Activated naive CD8-positive, alpha-beta T cell (primary cell): ENCODE measurements around the gene SS18.

ENCODE experiments used
- H3K27ac Mint-ChIP-seq: one replicate; pipeline ENCODE4 v1.8.0; 2021; ENCODE audit warnings: mixed read lengths
- H3K27me3 Mint-ChIP-seq: one replicate; pipeline ENCODE4 v1.8.0; 2021; ENCODE audit warnings: mixed read lengths
- H3K36me3 Mint-ChIP-seq: one replicate; pipeline ENCODE4 v1.8.0; 2021; ENCODE audit warnings: mixed read lengths
- H3K4me1 Mint-ChIP-seq: one replicate; pipeline ENCODE4 v1.8.0; 2021; ENCODE audit warnings: low read depth, mixed read lengths
- H3K4me3 Mint-ChIP-seq: one replicate; pipeline ENCODE4 v1.8.0; 2021; ENCODE audit warnings: mild to moderate bottlenecking, mixed read lengths
- H3K9me3 Mint-ChIP-seq: one replicate; pipeline ENCODE4 v1.8.0; 2021; ENCODE audit warnings: low read depth, mixed read lengths

The SS18 gene

GRCh38 chr18:26089293-26090129 is 902 bp downstream of the SS18 start:
- peaks cover 5% of the 10 kb centered on the region for H3K36me3 Mint-ChIP-seq
- peak overlapping the region; percentile 97 for H3K4me3 Mint-ChIP-seq
- peak overlapping the region; percentile 97 for H3K27ac Mint-ChIP-seq
- no peaks in the 10 kb centered on the region for H3K27me3 Mint-ChIP-seq
- peaks cover 47% of the 10 kb centered on the region for H3K4me1 Mint-ChIP-seq
- H3K9me3 Mint-ChIP-seq: no peaks in the 10 kb centered on the region

- H3K4me1 Mint-ChIP-seq: peaks cover 57% of the 10 kb centered on the region
Observed at GRCh38 chr18:26088487-26088886, 1.9 kb downstream of the SS18 start.

GRCh38 chr18:26086959-26087358 is 3.5 kb downstream of the SS18 start:
- Mint-ChIP-seq H3K27me3 (no peaks in the 10 kb centered on the region), H3K9me3 (no peaks in the 10 kb centered on the region), H3K4me3 (no peak overlapping the region), H3K27ac (no peak overlapping the region), H3K36me3 (peaks cover 8% of the 10 kb centered on the region), H3K4me1 (peaks cover 61% of the 10 kb centered on the region)

More at GRCh38 chr18:26088487-26088886, 1.9 kb downstream of the SS18 start:
- peak overlapping the region; percentile 97 for H3K27ac Mint-ChIP-seq
- no peaks in the 10 kb centered on the region for H3K27me3 Mint-ChIP-seq
- H3K36me3 Mint-ChIP-seq: peaks cover 8% of the 10 kb centered on the region
- no peaks in the 10 kb centered on the region for H3K9me3 Mint-ChIP-seq
- H3K4me3 Mint-ChIP-seq: peak overlapping the region; percentile 97

GRCh38 chr18:26085056-26085455 is 5.4 kb downstream of the SS18 start:
- no peak overlapping the region for H3K27ac Mint-ChIP-seq
- H3K4me1 Mint-ChIP-seq: peaks cover 64% of the 10 kb centered on the region
- H3K27me3 Mint-ChIP-seq: no peaks in the 10 kb centered on the region
- no peak overlapping the region for H3K4me3 Mint-ChIP-seq
- peaks cover 17% of the 10 kb centered on the region for H3K36me3 Mint-ChIP-seq
- no peaks in the 10 kb centered on the region for H3K9me3 Mint-ChIP-seq

GRCh38 chr18:26083099-26083498 is 7.3 kb downstream of the SS18 start:
- Mint-ChIP-seq H3K27ac (no peak overlapping the region), H3K4me1 (peaks cover 53% of the 10 kb centered on the region), H3K9me3 (no peaks in the 10 kb centered on the region), H3K27me3 (no peaks in the 10 kb centered on the region), H3K4me3 (no peak overlapping the region), H3K36me3 (peaks cover 17% of the 10 kb centered on the region)

GRCh38 chr18:26082475-26082874 is 7.9 kb downstream of the SS18 start:
- H3K36me3 Mint-ChIP-seq: peaks cover 17% of the 10 kb centered on the region

GRCh38 chr18:26074246-26074645 is 16.2 kb downstream of the SS18 start:
- Mint-ChIP-seq H3K9me3 (peaks cover 6% of the 10 kb centered on the region), H3K36me3 (peaks cover 32% of the 10 kb centered on the region), H3K27me3 (no peaks in the 10 kb centered on the region), H3K4me3 (no peak overlapping the region), H3K4me1 (peaks cover 42% of the 10 kb centered on the region), H3K27ac (no peak overlapping the region)

More at GRCh38 chr18:26082475-26082874, 7.9 kb downstream of the SS18 start:
- no peak overlapping the region for H3K4me3 Mint-ChIP-seq
- no peaks in the 10 kb centered on the region for H3K27me3 Mint-ChIP-seq
- no peaks in the 10 kb centered on the region for H3K9me3 Mint-ChIP-seq
- no peak overlapping the region for H3K27ac Mint-ChIP-seq
- H3K4me1 Mint-ChIP-seq: peaks cover 50% of the 10 kb centered on the region

GRCh38 chr18:26073758-26074157 is 16.7 kb downstream of the SS18 start:
- peaks cover 38% of the 10 kb centered on the region for H3K4me1 Mint-ChIP-seq
- peaks cover 32% of the 10 kb centered on the region for H3K36me3 Mint-ChIP-seq
- H3K9me3 Mint-ChIP-seq: peaks cover 6% of the 10 kb centered on the region
- H3K27me3 Mint-ChIP-seq: no peaks in the 10 kb centered on the region
- no peak overlapping the region for H3K27ac Mint-ChIP-seq
- H3K4me3 Mint-ChIP-seq: no peak overlapping the region

- no peaks in the 10 kb centered on the region for H3K27me3 Mint-ChIP-seq
- H3K27ac Mint-ChIP-seq: no peak overlapping the region
- peaks cover 6% of the 10 kb centered on the region for H3K9me3 Mint-ChIP-seq
- H3K4me1 Mint-ChIP-seq: peaks cover 40% of the 10 kb centered on the region
- no peak overlapping the region for H3K4me3 Mint-ChIP-seq
- H3K36me3 Mint-ChIP-seq: peaks cover 35% of the 10 kb centered on the region
Observed at GRCh38 chr18:26071725-26072124, 18.7 kb downstream of the SS18 start.

GRCh38 chr18:26071020-26071419 is 19.4 kb downstream of the SS18 start:
- H3K27ac Mint-ChIP-seq: no peak overlapping the region
- H3K4me3 Mint-ChIP-seq: no peak overlapping the region
- peaks cover 35% of the 10 kb centered on the region for H3K36me3 Mint-ChIP-seq
- H3K9me3 Mint-ChIP-seq: peaks cover 6% of the 10 kb centered on the region
- H3K4me1 Mint-ChIP-seq: peaks cover 41% of the 10 kb centered on the region
- H3K27me3 Mint-ChIP-seq: no peaks in the 10 kb centered on the region

GRCh38 chr18:26059357-26059756 is 31.1 kb downstream of the SS18 start:
- peaks cover 37% of the 10 kb centered on the region for H3K4me1 Mint-ChIP-seq
- no peaks in the 10 kb centered on the region for H3K9me3 Mint-ChIP-seq
- peak overlapping the region; percentile 1 for H3K27ac Mint-ChIP-seq
- no peaks in the 10 kb centered on the region for H3K27me3 Mint-ChIP-seq
- H3K4me3 Mint-ChIP-seq: no peak overlapping the region
- peaks cover 15% of the 10 kb centered on the region for H3K36me3 Mint-ChIP-seq

- Mint-ChIP-seq H3K27ac (no peak overlapping the region), H3K4me1 (peaks cover 37% of the 10 kb centered on the region), H3K27me3 (no peaks in the 10 kb centered on the region)
Observed at GRCh38 chr18:26057344-26057773, 33.1 kb downstream of the SS18 start.

GRCh38 chr18:26056291-26056690 is 34.1 kb downstream of the SS18 start:
- H3K36me3 Mint-ChIP-seq: peaks cover 15% of the 10 kb centered on the region
- no peaks in the 10 kb centered on the region for H3K27me3 Mint-ChIP-seq
- peaks cover 32% of the 10 kb centered on the region for H3K4me1 Mint-ChIP-seq
- no peak overlapping the region for H3K27ac Mint-ChIP-seq
- no peaks in the 10 kb centered on the region for H3K9me3 Mint-ChIP-seq
- H3K4me3 Mint-ChIP-seq: no peak overlapping the region

More at GRCh38 chr18:26057344-26057773, 33.1 kb downstream of the SS18 start:
- Mint-ChIP-seq H3K36me3 (peaks cover 17% of the 10 kb centered on the region), H3K9me3 (no peaks in the 10 kb centered on the region), H3K4me3 (no peak overlapping the region)

GRCh38 chr18:26052505-26052904 is 37.9 kb downstream of the SS18 start:
- Mint-ChIP-seq H3K4me3 (no peak overlapping the region), H3K9me3 (no peaks in the 10 kb centered on the region), H3K4me1 (peaks cover 23% of the 10 kb centered on the region), H3K27ac (no peak overlapping the region), H3K36me3 (peaks cover 13% of the 10 kb centered on the region), H3K27me3 (no peaks in the 10 kb centered on the region)

- Mint-ChIP-seq H3K27me3 (no peaks in the 10 kb centered on the region), H3K4me1 (peaks cover 20% of the 10 kb centered on the region), H3K36me3 (peaks cover 13% of the 10 kb centered on the region), H3K27ac (no peak overlapping the region), H3K9me3 (no peaks in the 10 kb centered on the region), H3K4me3 (no peak overlapping the region)
Observed at GRCh38 chr18:26051843-26052242, 38.6 kb downstream of the SS18 start.
